Measurements from ENCODE around the gene STARD3.

- no peak for TF ChIP-seq CTCF (IDR thresholded peaks at IDR 0.05)
- no peak for TF ChIP-seq POLR2A (IDR thresholded peaks at IDR 0.05)
Measured at GRCh38 chr17:39650121-39650579, 13.2 kb downstream of the STARD3 start.
